ENCODE results near the gene LRRC71.

Gene LRRC71

GRCh38 chr1:156920233-156921052 is at the start of gene LRRC71:
Gene LRRC71, plus strand, starts transcription at chr1:156920632. Its CDS starts 172 bp downstream, at chr1:156920804.
- DNase-seq = peak in 3 of 4 experiments; percentile 11 to 15 (median 12)

GRCh38 chr1:156873659-156874058 is 46.8 kb upstream of the LRRC71 start:
- DNase-seq = no peak

- DNase-seq = no peak
Observed at GRCh38 chr1:156874142-156874541, 46.3 kb upstream of the LRRC71 start.

GRCh38 chr1:156874572-156875340 is 45.7 kb upstream of the LRRC71 start:
- DNase-seq = no peak

GRCh38 chr1:156875341-156875615 is 45.2 kb upstream of the LRRC71 start:
- DNase-seq = no peak

- DNase-seq = no peak
Observed at GRCh38 chr1:156876281-156876680, 44.2 kb upstream of the LRRC71 start.

- no peak for DNase-seq
Observed at GRCh38 chr1:156877433-156878170, 42.8 kb upstream of the LRRC71 start.

GRCh38 chr1:156879876-156880275 is 40.6 kb upstream of the LRRC71 start:
- DNase-seq = no peak

- DNase-seq = no peak
Observed at GRCh38 chr1:156880473-156880872, 40.0 kb upstream of the LRRC71 start.

- DNase-seq = no peak
Observed at GRCh38 chr1:156881101-156881500, 39.3 kb upstream of the LRRC71 start.

- no peak for DNase-seq
Observed at GRCh38 chr1:156881663-156882062, 38.8 kb upstream of the LRRC71 start.

- no peak for DNase-seq
Observed at GRCh38 chr1:156882543-156882942, 37.9 kb upstream of the LRRC71 start.

GRCh38 chr1:156883919-156884318 is 36.5 kb upstream of the LRRC71 start:
- no peak for DNase-seq

GRCh38 chr1:156884560-156885184 is 35.8 kb upstream of the LRRC71 start:
- no peak for DNase-seq

- DNase-seq = no peak
Observed at GRCh38 chr1:156885314-156885713, 35.1 kb upstream of the LRRC71 start.

- no peak for DNase-seq
Observed at GRCh38 chr1:156885880-156886355, 34.5 kb upstream of the LRRC71 start.

GRCh38 chr1:156886583-156887281 is 33.7 kb upstream of the LRRC71 start:
- DNase-seq = no peak

GRCh38 chr1:156887317-156887716 is 33.1 kb upstream of the LRRC71 start:
- DNase-seq = no peak

- no peak for DNase-seq
Observed at GRCh38 chr1:156887734-156888133, 32.7 kb upstream of the LRRC71 start.

- peak; percentile 10 to 35 (median 19) for DNase-seq
Observed at GRCh38 chr1:156889802-156890580, 30.4 kb upstream of the LRRC71 start.

Data from activated CD4-positive, CD25-positive, alpha-beta regulatory T cell (primary cell).